MCF 10A (cell line): ENCODE results near the gene C11orf58. TPM values are rescaled to one million over a fixed set of nuclear protein-coding genes. Genes with fewer than 3 reads are reported as not detected.

Experiments used
- BruUV-seq: library from RNA; stranded (reverse); fragments of 400-500 nt; replicated peaks from 2 replicates; lab custom pipeline; 2021; lab: Mats Ljungman, UMichigan
- CTCF ChIA-PET: fragments of 300-600 bp; sonication (Branson Sonifier 250); formaldehyde crosslinking; extraction: SDS; loops from one replicate; lab custom pipeline; 2021; ENCODE audit warnings: antibody characterized with exemption, inconsistent platforms; lab: Yijun Ruan, JAX
- POLR2A ChIA-PET: fragments of 300-600, 350-650 bp; sonication (Branson Sonifier 250); formaldehyde crosslinking; extraction: SDS; loops from one replicate; lab custom pipeline; 2020; ENCODE audit warnings: antibody characterized with exemption, inconsistent platforms; lab: Yijun Ruan, JAX
- DNase-seq: peaks from one replicate; pipeline ENCODE4 v3.0.0-alpha.2; 2018; ENCODE audit not compliant: unreplicated experiment
- H3K27ac Mint-ChIP-seq: one replicate; pipeline ENCODE4 v1.8.0; 2022; ENCODE audit warnings: mild to moderate bottlenecking, low read depth, mixed read lengths; ENCODE audit not compliant: unreplicated experiment
- H3K27me3 Mint-ChIP-seq: one replicate; pipeline ENCODE4 v1.8.0; 2022; ENCODE audit warnings: mixed read lengths; ENCODE audit not compliant: insufficient read depth, unreplicated experiment
- H3K36me3 Mint-ChIP-seq: one replicate; pipeline ENCODE4 v1.8.0; 2022; ENCODE audit warnings: mild to moderate bottlenecking, moderate library complexity, mixed read lengths; ENCODE audit not compliant: insufficient read depth, unreplicated experiment
- H3K4me1 Mint-ChIP-seq: one replicate; pipeline ENCODE4 v1.8.0; 2022; ENCODE audit warnings: mixed read lengths; ENCODE audit not compliant: insufficient read depth, unreplicated experiment
- H3K4me3 Mint-ChIP-seq: one replicate; pipeline ENCODE4 v1.8.0; 2022; ENCODE audit warnings: mild to moderate bottlenecking, moderate library complexity, mixed read lengths; ENCODE audit not compliant: unreplicated experiment
- H3K9me3 Mint-ChIP-seq: one replicate; pipeline ENCODE4 v1.8.0; 2022; ENCODE audit warnings: mixed read lengths; ENCODE audit not compliant: unreplicated experiment
- intact Hi-C: fragments of 100-400 bp; cut with micrococcal nuclease; formaldehyde crosslinking; loops from 2 replicates; pipeline ENCODE4 v1.14.1; 2022
- total RNA-seq: library from RNA; stranded (reverse); gene quantifications from 2 replicates; pipeline ENCODE4 v1.2.3, GENCODE V29; 2022
- TF ChIP-seq, protein P1 (sequence below): fragments of 200-600 bp; IDR thresholded peaks from one replicate; pipeline ENCODE4 v1.8.0; 2022; ENCODE audit warnings: antibody characterized with exemption, mild to moderate bottlenecking; ENCODE audit not compliant: unreplicated experiment

The C11orf58 gene
- total RNA-seq, 1 experiment from 2014 or later: 230 TPM

DNA sequence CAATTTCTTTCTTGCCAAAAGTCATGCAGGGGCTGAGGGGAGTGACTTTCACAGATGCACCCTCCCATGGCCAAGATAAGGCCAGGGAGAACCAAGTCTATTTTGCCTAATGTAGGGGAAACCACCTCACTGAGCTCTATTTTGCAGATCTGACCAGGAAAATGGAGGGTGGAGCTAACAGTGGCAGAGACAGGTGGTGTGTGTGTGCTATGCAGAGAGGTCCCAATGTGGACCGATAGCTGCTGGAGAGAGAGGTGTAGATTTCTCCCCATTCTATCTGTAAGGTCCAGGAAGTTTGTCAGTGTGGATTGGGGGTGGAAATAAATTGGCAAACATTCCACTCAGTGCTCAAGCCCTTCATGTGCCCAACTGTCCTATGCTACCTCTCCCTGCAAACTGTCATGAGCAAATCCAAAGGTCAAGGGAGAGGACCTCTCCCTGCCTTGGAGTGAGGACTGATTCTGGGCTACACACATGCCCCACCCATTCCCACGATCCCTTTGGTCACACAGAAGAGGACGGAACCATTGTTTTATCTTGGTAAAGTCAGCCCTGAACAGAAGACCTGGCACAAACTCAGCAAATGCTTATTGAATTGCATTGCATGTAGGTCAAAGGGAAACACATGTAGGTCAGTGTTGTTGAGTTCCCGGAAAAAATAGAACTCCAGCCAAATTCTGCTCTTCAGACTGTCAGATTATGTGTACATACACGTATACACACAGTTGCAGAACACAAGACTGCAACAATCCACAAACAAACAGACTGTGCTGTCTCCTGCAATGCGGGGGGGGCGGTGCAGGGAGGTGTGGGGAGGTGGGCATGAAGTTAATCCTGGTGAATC is 65.9 kb downstream of the C11orf58 start:
- intact Hi-C loops: no loop called here
- no TSS peak for BruUV-seq
- TF ChIP-seq, protein P1, sequence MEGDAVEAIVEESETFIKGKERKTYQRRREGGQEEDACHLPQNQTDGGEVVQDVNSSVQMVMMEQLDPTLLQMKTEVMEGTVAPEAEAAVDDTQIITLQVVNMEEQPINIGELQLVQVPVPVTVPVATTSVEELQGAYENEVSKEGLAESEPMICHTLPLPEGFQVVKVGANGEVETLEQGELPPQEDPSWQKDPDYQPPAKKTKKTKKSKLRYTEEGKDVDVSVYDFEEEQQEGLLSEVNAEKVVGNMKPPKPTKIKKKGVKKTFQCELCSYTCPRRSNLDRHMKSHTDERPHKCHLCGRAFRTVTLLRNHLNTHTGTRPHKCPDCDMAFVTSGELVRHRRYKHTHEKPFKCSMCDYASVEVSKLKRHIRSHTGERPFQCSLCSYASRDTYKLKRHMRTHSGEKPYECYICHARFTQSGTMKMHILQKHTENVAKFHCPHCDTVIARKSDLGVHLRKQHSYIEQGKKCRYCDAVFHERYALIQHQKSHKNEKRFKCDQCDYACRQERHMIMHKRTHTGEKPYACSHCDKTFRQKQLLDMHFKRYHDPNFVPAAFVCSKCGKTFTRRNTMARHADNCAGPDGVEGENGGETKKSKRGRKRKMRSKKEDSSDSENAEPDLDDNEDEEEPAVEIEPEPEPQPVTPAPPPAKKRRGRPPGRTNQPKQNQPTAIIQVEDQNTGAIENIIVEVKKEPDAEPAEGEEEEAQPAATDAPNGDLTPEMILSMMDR: no peak
- CTCF ChIA-PET: interaction anchor here (1.1 to 1.3 kb wide), 3 partner anchors 16 to 21 kb away, joined by 4 to 7 read pairs (median 4); no protein-coding TSS in a partner anchor
- H3K9me3 Mint-ChIP-seq: no peaks in the 10 kb centered on the region
- H3K27me3 Mint-ChIP-seq: no peaks in the 10 kb centered on the region
- H3K36me3 Mint-ChIP-seq: no peaks in the 10 kb centered on the region
- no peaks in the 10 kb centered on the region for H3K4me1 Mint-ChIP-seq
- POLR2A ChIA-PET: interaction anchor here (0.6 kb wide), 1 partner anchor 11 kb away, joined by 3 read pairs; no protein-coding TSS in a partner anchor
- no peak overlapping the region for H3K27ac Mint-ChIP-seq
- H3K4me3 Mint-ChIP-seq: no peak overlapping the region
- DNase-seq: no peak

DNA sequence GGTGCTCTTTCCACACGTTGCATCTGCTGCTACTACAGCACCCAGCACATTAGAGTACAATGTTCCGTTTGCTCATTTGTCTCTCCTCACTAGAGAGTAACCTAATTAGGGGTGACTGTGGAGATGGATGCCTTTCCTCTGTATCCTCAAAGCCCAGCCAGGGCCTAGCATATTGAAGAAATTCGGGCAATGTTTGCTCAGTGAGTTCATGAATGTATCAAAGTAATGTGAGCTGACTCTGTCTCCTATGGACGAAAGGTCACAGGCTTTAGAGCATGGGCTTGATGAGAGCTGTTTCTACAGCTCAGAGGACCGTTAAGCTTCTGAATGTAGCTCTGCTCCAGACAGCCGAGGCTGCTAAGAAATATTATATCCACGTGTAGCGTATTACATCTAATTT is 67.5 kb downstream of the C11orf58 start:
- no peaks in the 10 kb centered on the region for H3K9me3 Mint-ChIP-seq
- ChIA-PET CTCF (interaction anchor here (0.8 to 2.1 kb wide), 3 partner anchors 9 to 21 kb away, joined by 5 to 7 read pairs (median 7); no protein-coding TSS in a partner anchor), POLR2A (no interaction called here)
- H3K27me3 Mint-ChIP-seq: no peaks in the 10 kb centered on the region
- no peak overlapping the region for H3K4me3 Mint-ChIP-seq
- H3K36me3 Mint-ChIP-seq: no peaks in the 10 kb centered on the region
- intact Hi-C loops: no loop called here
- H3K27ac Mint-ChIP-seq: no peak overlapping the region
- no TSS peak for BruUV-seq
- no peak for DNase-seq
- TF ChIP-seq, protein P1: no peak
- peaks cover 5% of the 10 kb centered on the region for H3K4me1 Mint-ChIP-seq

DNA sequence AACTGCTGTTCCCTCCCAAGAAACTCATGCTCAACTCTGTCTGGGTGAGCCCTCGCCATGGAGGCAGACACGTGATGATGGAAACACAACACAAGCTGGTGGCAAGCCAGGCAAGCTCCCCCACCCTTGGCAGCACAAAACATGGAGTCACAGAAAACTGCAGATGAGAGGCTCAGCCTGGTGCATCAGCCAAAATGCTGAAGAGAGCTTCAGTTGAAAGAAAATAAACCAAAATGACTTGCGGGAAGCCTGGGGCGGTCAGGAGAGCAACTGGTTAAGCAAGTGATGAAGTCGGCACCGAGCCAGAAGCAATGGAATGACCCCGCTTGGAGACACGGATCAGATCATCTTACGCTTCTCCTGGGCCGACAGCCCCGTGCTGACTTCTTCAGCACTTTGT is 68.3 kb downstream of the C11orf58 start:
- no peak overlapping the region for H3K27ac Mint-ChIP-seq
- intact Hi-C loops: no loop called here
- H3K4me1 Mint-ChIP-seq: peaks cover 5% of the 10 kb centered on the region
- no peak overlapping the region for H3K4me3 Mint-ChIP-seq
- CTCF ChIA-PET: interaction anchor here (0.7 to 2.1 kb wide), 4 partner anchors 9 to 22 kb away, joined by 4 to 7 read pairs (median 5); no protein-coding TSS in a partner anchor
- no TSS peak for BruUV-seq
- TF ChIP-seq, protein P1: no peak
- no peaks in the 10 kb centered on the region for H3K27me3 Mint-ChIP-seq
- no peaks in the 10 kb centered on the region for H3K9me3 Mint-ChIP-seq
- no peak for DNase-seq
- POLR2A ChIA-PET: no interaction called here
- H3K36me3 Mint-ChIP-seq: no peaks in the 10 kb centered on the region

DNA sequence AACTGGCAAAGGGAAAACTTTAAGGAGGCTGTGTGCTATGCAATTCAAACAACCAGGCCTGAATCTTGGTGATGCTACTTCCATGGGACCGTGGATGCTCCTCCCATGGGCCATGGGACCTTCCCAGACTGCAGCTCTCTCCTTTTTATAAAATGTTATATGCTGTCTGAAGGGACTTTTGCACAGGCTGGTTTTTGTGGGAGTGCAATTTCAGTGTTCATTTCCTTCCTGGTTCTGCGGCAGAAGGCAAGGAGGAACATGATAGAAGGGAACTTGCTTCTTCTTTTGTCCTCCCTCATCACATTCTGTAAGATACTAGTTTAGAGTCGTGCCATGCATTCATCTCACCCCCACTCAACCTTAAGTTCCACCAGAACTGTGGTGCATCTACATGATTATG is 68.9 kb downstream of the C11orf58 start:
- Mint-ChIP-seq H3K9me3 (no peaks in the 10 kb centered on the region), H3K27me3 (no peaks in the 10 kb centered on the region), H3K4me1 (peaks cover 5% of the 10 kb centered on the region), H3K36me3 (no peaks in the 10 kb centered on the region), H3K27ac (no peak overlapping the region), H3K4me3 (no peak overlapping the region)
- ChIA-PET CTCF (interaction anchor here (0.6 to 2.1 kb wide), 5 partner anchors 13 to 227 kb away, joined by 3 to 7 read pairs (median 3); no protein-coding TSS in a partner anchor), POLR2A (no interaction called here)
- no peak for DNase-seq
- intact Hi-C loops: no loop called here
- BruUV-seq: no TSS peak
- TF ChIP-seq, protein P1: no peak
